PC-3 (cell line): ENCODE results near the gene TRIM24. TPM values are rescaled to one million over a fixed set of nuclear protein-coding genes. Genes with fewer than 3 reads are reported as not detected.
"Not testable (repeated sequence)": the region's sequence is repeated elsewhere in the genome, so short reads cannot be mapped to it uniquely, and the experiment has no call there.

Experiments
- ATAC-seq: fragments of 200-7000 bp; cut with Tn5 transposase; 2 replicates; pipeline ENCODE4 v1.9.1; 2020; ENCODE audit warnings: mild to moderate bottlenecking, moderate library complexity
- BruUV-seq: library from RNA; stranded (reverse); fragments of 400-500 nt; replicated peaks from 2 replicates; lab custom pipeline; 2021; lab: Mats Ljungman, UMichigan
- CTCF ChIA-PET: fragments of 300-600 bp; sonication (Branson Sonifier 250); formaldehyde crosslinking; loops from one replicate; lab custom pipeline; 2022; ENCODE audit warnings: antibody characterized with exemption; lab: Charles Lee
- POLR2A ChIA-PET: fragments of 300-600 bp; sonication (Branson Sonifier 250); formaldehyde crosslinking; loops from one replicate; lab custom pipeline; 2022; ENCODE audit warnings: antibody characterized with exemption; ENCODE audit not compliant: unreplicated experiment; lab: Charles Lee
- DNase-seq: peaks from one replicate; pipeline ENCODE4 v3.0.0-alpha.2; 2015
- H2AFZ ChIP-seq: fragments of 300-600 bp; sonication (generic); 2 replicates; pipeline ENCODE4 v1.6.0; 2016; ENCODE audit warnings: antibody characterized with exemption, low read length
- H3F3A ChIP-seq: fragments of 300-600 bp; sonication (generic); one replicate; pipeline ENCODE4 v1.6.0; 2017; ENCODE audit warnings: antibody characterized with exemption, low read length, control low read depth, mild to moderate bottlenecking; ENCODE audit not compliant: unreplicated experiment
- H3K27ac ChIP-seq: fragments of 300-600 bp; sonication (generic); 2 replicates; pipeline ENCODE4 v1.5.1; 2016; ENCODE audit warnings: mild to moderate bottlenecking, low read length
- H3K27me3 ChIP-seq: fragments of 300-600 bp; sonication (generic); 2 replicates; pipeline ENCODE4 v1.6.1; 2016; ENCODE audit warnings: low read length, mixed read lengths
- H3K36me3 ChIP-seq: fragments of 300-600 bp; sonication (generic); 2 replicates; pipeline ENCODE4 v1.6.1; 2016; ENCODE audit warnings: low read depth, mixed run types, low read length, mixed read lengths
- H3K4me1 ChIP-seq: fragments of 300-600 bp; sonication (generic); 2 replicates; pipeline ENCODE4 v1.5.1; 2016; ENCODE audit warnings: low read length; ENCODE audit not compliant: insufficient read depth
- H3K4me2 ChIP-seq: fragments of 300-600 bp; sonication (generic); 2 replicates; pipeline ENCODE4 v1.6.0; 2016; ENCODE audit warnings: low read length
- H3K4me3 ChIP-seq: fragments of 300-600 bp; sonication (generic); 2 replicates; pipeline ENCODE4 v1.5.1; 2016; ENCODE audit warnings: mild to moderate bottlenecking, low read length, mixed read lengths
- H3K79me2 ChIP-seq: fragments of 300-600 bp; sonication (generic); 2 replicates; pipeline ENCODE4 v1.6.1; 2017; ENCODE audit warnings: low read length, mixed read lengths
- H3K9ac ChIP-seq: fragments of 300-600 bp; sonication (generic); 2 replicates; pipeline ENCODE4 v1.6.0; 2016; ENCODE audit warnings: mild to moderate bottlenecking, low read length
- H3K9me2 ChIP-seq: fragments of 300-600 bp; sonication (generic); replicated peaks from 2 replicates; pipeline ENCODE4 v1.6.1; 2016; ENCODE audit warnings: mixed run types, low read length, mixed read lengths
- H3K9me3 ChIP-seq: fragments of 300-600 bp; sonication (generic); 2 replicates; pipeline ENCODE4 v1.6.1; 2016; ENCODE audit warnings: low read length, mixed read lengths
- H4K20me1 ChIP-seq: fragments of 300-600 bp; sonication (generic); 2 replicates; pipeline ENCODE4 v1.6.1; 2016; ENCODE audit warnings: low read length, mixed read lengths
- CTCF ChIP-seq: fragments of 300-600 bp; sonication (generic); conservative IDR thresholded peaks from 2 replicates; pipeline ENCODE4 v1.5.1; 2017; ENCODE audit warnings: antibody characterized with exemption, low read depth, mild to moderate bottlenecking, low read length
- EZH2 ChIP-seq: fragments of 300-600 bp; sonication (generic); IDR thresholded peaks from one replicate; pipeline ENCODE4 v1.6.1; 2017; ENCODE audit warnings: antibody characterized with exemption, mild to moderate bottlenecking, low read length; ENCODE audit not compliant: unreplicated experiment
- EZH2phosphoT487 ChIP-seq: fragments of 300-600 bp; sonication (generic); IDR thresholded peaks from 2 replicates; pipeline ENCODE4 v1.6.1; 2018; ENCODE audit warnings: mild to moderate bottlenecking, antibody characterized with exemption, low read length, borderline replicate concordance
- intact Hi-C: fragments of 100-400 bp; cut with micrococcal nuclease; formaldehyde crosslinking; loops from 2 replicates; pipeline ENCODE4 v1.9.0; 2023
- total RNA-seq: library from RNA; depleted of rRNA; stranded (reverse); fragments of >200 nt; gene quantifications from 2 replicates; pipeline ENCODE4 v1.2.3, GENCODE V29; 2014

TRIM24 gene
- total RNA-seq, 1 experiment from 2014 or later = 12.9 TPM

DNA sequence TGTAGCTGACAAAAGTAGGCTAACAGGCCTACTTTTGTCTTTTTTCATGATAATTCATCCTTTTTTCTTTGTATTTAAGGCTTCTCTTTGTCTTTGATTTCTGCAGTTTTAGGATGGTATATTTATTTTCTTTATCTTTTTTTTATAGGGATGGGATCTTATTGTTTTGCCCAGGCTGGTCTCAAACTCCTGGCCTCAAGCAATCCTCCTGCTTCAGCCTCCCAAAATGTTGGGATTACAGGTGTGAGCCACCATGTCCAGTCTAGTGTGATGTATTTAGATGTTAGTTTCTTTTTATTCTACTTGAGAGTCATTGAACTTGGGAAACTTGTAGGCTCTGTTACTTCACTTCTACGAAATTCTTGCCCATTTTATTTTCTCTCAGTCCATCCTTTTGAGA is 35.4 kb downstream of the TRIM24 start:
- no peak overlapping the region for H3K4me2 ChIP-seq
- H2AFZ ChIP-seq = no peak overlapping the region
- TF ChIP-seq EZH2phosphoT487 (no peak), CTCF (no peak), EZH2 (no peak)
- H3F3A ChIP-seq = no peaks in the 10 kb centered on the region
- no peaks in the 10 kb centered on the region for H3K36me3 ChIP-seq
- ChIA-PET POLR2A (no interaction called here), CTCF (no interaction called here)
- no peak for ATAC-seq
- H3K9ac ChIP-seq = no peak overlapping the region
- no peak overlapping the region for H3K4me3 ChIP-seq
- BruUV-seq = no TSS peak
- intact Hi-C loops = no loop called here
- H3K9me2 ChIP-seq = no peaks in the 10 kb centered on the region
- H3K27me3 ChIP-seq = no peaks in the 10 kb centered on the region
- no peaks in the 10 kb centered on the region for H3K4me1 ChIP-seq
- no peaks in the 10 kb centered on the region for H3K9me3 ChIP-seq
- no peak for DNase-seq
- H3K79me2 ChIP-seq = peaks cover 70% of the 10 kb centered on the region
- H3K27ac ChIP-seq = no peak overlapping the region
- H4K20me1 ChIP-seq = 0 out of 2 replicates have a peak, but pooled peaks cover 4% of the 10 kb centered on the region

GRCh38 chr7:138499340-138499739 is 39.3 kb downstream of the TRIM24 start:
- BruUV-seq = no TSS peak

GRCh38 chr7:138500303-138500702 is 40.2 kb downstream of the TRIM24 start:
- CTCF ChIA-PET, DNase-seq, ATAC-seq, H3K36me3 ChIP-seq, POLR2A ChIA-PET, H2AFZ ChIP-seq, intact Hi-C loops, H3K4me2 ChIP-seq, H3K4me3 ChIP-seq, H3F3A ChIP-seq, H3K4me1 ChIP-seq, H4K20me1 ChIP-seq, H3K9ac ChIP-seq, H3K9me2 ChIP-seq, H3K27ac ChIP-seq, H3K9me3 ChIP-seq, H3K27me3 ChIP-seq, BruUV-seq: not testable (repeated sequence)
- H3K79me2 ChIP-seq = peaks cover 44% of the 10 kb centered on the region

More at GRCh38 chr7:138499340-138499739, 39.3 kb downstream of the TRIM24 start:
- Histone ChIP-seq H3K36me3 (no peaks in the 10 kb centered on the region), H3K9me2 (no peaks in the 10 kb centered on the region), H3K27me3 (no peaks in the 10 kb centered on the region), H3K9ac (no peak overlapping the region), H3K79me2 (peaks cover 54% of the 10 kb centered on the region), H3K4me1 (no peaks in the 10 kb centered on the region), H3K9me3 (no peaks in the 10 kb centered on the region), H2AFZ (no peak overlapping the region), H3K27ac (no peak overlapping the region), H3F3A (no peaks in the 10 kb centered on the region), H3K4me2 (no peak overlapping the region), H3K4me3 (no peak overlapping the region), H4K20me1 (0 out of 2 replicates have a peak, but pooled peaks cover 4% of the 10 kb centered on the region)
- DNase-seq (no peak), ATAC-seq (no peak)
- no peak for TF ChIP-seq EZH2
- no peak for TF ChIP-seq EZH2phosphoT487
- TF ChIP-seq CTCF = no peak
- ChIA-PET POLR2A (no interaction called here), CTCF (no interaction called here)
- intact Hi-C loops = no loop called here
